IPS-18c (cell line): ENCODE data around the gene WHRN.

Source experiments
- H3K4me3 ChIP-seq: 2 replicates; pipeline ENCODE4 v1.7.0; 2013; ENCODE audit warnings: low read depth, mild to moderate bottlenecking, low read length, moderate library complexity; ENCODE audit not compliant: insufficient read depth
- H3K9me3 ChIP-seq: one replicate; pipeline ENCODE4 v1.6.1; 2013; ENCODE audit warnings: mild to moderate bottlenecking, low read length, moderate library complexity; ENCODE audit not compliant: control insufficient read depth, insufficient read depth

WHRN gene

DNA sequence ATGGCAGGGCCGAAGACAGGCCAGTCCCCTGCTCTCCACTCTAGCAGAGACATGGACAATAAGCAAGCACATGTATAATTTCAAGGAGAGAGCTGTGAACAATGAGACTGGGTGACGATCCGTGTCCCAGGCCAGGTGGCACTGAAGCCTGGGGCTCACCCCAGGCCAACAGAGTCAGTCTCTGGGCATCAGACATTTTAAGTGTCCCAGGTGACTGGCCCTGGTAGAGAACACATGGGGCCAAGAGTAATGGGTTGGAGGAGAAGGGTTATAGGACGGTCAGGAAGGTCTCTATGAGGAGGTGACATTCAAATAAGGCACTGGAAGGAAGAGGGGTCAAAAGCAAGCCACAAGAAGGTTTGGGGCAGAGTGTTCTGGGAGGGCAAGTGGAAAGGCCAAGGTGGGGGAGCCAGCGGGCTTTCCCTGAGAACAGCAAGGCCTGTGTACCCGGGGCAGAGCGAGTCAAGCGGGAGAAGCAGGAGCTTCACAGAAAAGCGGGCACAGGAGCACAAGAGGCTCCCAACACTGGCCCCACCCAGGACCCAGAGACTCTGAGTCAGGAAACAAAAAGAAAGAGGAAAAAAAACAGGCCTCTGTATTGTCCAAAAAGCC is 116.4 kb downstream of the WHRN start:
- Histone ChIP-seq H3K9me3 (no peaks in the 10 kb centered on the region), H3K4me3 (no peak overlapping the region)

DNA sequence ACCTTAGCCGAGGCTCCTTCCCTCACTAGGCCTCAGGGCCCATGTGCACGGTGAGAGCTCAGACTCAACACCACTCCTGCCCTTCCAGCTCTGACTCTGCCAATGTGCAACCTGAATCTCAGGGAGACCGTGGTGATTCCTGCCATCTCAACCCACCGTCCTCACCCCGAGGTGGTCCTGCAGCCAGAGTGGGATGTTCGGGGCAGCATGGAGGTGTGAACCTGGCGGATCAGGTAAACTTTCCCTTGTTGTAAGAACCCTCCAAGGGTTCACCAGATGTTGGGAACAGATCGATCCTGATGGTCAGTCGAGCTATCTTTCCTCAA is 117.0 kb downstream of the WHRN start:
- Histone ChIP-seq H3K9me3 (no peaks in the 10 kb centered on the region), H3K4me3 (no peak overlapping the region)

DNA sequence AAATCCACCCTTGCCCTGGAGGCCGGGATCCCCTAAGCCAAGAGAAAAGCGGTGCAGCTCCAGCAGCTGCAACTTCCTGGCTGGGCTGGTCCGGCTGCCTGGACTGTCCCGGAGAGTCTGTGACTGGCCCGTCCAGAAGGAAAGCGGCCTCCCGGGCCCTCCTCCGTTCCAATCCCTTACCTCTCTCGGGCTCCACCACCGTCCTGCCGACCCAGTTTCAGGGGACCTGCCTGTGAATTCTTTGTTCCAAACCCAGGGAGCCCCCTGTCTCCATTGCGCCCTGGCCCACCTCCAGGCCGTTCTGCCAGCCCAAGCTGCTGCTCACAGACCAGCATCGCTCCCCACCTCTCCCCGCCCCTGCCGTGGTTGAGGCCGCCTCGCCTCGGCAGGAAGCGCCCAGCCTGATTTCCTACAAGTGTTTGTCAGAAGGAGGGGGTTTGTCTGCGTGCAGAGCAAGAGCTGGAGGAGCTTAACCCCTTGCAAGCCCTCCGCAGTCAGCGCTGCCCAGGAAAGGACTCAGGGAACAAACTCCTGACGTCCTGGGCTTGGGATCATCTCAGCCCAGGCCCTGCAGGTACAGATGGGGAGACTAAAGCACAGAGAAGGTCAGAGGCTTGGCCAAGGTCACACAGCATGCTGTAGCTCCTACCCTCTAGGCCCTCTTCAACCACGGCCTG is 117.5 kb downstream of the WHRN start, which contains the start of gene AKNA:
AKNA (minus strand) TSS at position 303 of the 677 bp plus-strand sequence. CDS start 6,649 bp downstream, outside the sequence.
- Histone ChIP-seq H3K4me3 (no peak within 1 kb of the TSS), H3K9me3 (no peaks in the 10 kb centered on the region)

DNA sequence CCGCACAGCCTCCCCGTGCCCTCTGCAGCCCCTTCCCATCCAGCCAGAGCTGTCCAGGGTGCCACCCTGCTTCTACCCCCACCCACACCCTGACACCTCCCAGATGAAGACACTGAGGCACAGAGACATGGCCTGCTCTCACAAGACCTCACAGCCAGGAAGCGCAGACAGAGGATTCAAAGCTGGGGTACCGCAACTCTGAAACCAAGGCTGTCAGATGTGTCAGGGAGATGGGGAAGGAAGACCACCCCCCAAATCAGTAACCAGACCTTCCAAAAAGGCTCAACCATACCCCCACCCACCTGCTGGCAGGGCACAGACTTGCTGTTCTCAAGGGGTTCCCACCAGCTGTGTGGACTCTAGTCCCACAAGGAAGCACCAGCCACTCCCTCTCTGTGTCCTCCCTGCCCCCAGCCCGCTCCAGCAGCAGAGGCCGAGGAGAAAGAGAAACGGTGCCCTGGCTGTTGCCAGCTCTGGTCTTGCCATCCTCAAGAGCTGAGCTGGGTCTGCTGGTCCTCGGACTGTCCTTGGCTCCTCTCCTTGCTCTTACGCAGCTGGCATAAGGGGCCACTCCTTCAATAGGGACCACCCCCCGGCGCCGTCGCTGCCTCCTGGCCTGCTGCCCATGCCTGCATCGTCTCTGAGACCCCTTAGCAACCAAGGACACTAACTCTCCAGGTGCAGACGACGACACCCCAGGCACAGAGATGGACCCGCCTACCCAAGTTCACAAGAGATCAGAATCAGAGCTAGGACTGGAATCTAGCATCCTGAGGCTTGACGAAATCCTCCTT is 118.2 kb downstream of the WHRN start:
- Histone ChIP-seq H3K4me3 (no peak overlapping the region), H3K9me3 (no peaks in the 10 kb centered on the region)

DNA sequence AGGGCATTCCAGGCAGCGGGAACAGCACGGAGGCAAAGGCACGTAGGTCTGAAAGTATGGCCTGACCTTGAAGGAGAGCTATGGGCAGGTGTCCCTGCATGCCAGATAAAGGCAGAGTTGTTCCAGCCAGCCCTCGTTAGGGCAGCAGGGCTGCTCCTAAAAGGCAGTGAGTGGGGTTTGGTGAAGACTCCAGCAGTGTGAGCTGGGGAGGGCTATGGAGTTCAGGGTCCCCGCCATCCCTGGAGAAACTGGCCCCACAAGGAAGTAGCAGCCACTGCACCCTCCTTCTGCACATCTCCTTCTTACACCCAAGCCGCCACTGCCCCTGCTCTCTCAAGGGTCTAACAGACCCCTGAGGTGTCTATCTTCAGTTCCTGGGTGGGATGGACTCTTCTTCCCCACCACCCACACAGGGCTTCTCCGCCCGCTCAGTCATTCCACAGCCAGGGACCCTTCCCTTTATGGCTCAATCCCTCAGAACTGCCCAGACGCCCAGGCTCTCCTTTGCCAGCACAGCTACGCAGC is 118.8 kb downstream of the WHRN start:
- no peak overlapping the region for H3K4me3 ChIP-seq
- H3K9me3 ChIP-seq: no peaks in the 10 kb centered on the region

DNA sequence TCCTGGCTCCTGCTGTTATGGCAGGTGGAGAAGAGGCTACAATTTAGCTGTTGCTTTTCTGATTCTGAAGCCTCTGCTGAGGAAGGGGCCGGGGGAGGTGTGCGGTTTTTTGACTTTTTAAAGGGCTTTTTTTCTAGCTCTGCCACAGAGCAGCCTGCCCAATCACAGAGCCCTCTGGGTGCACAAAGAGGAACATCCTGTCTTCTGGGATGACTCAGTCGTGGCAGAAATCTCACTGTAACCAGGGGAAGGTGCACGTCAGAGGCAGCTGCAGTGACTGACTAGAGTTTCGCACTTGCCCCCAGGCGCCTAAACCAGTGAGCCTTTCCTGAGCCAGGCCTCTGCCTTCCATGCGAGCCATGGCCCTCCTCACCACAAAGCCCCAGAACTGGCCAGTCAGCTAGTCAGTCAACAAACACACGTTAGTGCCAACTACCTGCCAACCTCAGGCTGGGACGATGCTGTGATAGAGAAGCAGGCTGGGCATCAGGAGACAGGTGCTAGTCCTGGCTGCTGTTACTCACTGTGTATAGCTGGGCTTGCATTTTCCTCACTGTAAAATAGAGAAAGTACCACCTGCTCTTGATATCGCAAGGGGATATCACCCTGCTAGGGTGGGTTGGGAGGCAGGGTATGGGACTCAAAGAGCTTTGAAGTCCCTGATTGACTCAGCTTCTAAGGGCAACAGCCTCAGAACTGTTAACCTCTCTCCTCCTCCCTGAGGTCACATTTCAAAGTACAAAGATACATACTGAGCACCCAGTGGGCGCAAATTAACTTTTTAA is 119.7 kb downstream of the WHRN start:
- Histone ChIP-seq H3K9me3 (no peaks in the 10 kb centered on the region), H3K4me3 (no peak overlapping the region)

DNA sequence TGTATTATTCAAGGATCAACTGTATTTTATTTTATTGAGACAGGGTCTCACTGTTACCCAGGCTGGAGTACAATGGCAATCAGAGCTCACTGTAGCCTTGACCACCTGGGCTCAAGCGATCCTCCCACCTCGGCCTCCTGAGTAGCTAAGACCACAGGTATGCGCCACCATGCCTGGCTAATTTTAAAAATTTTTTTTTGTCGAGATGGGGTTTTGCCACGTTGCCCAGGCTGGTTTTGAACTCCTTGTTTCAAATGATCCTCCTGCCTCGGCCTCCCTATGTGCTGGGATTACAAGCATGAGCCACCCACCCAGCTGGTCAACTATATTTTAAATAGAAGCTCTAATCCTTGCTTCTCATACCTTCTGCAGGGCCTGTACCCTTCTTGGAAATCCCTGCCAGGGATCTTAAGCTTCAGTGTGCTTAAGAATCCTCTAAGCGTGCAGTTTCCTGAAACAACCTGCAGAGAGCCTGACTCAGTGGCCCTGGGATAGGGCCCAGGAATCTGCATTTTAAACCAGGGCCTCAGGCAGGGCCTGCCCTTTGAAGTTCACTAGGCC is 120.4 kb downstream of the WHRN start:
- Histone ChIP-seq H3K4me3 (no peak overlapping the region), H3K9me3 (no peaks in the 10 kb centered on the region)

DNA sequence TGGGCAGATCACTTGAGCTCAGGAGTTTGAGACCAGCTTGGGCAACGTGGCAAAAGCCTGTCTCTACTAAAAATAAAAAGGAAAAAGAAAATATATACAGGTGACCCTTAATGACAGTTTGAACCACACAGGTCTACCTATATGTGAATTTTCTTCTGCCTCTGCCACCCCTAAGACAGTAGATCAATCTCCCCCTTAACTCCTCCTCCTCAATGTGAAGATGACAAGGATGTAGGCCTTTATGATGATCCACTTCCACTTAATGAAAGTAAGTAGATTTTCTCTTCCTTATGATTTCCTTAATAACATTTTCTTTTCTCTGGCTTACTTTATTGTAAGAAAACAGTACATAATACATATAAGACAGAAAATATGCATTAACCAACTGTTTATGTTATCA is 120.9 kb downstream of the WHRN start:
- no peaks in the 10 kb centered on the region for H3K9me3 ChIP-seq
- H3K4me3 ChIP-seq: no peak overlapping the region

DNA sequence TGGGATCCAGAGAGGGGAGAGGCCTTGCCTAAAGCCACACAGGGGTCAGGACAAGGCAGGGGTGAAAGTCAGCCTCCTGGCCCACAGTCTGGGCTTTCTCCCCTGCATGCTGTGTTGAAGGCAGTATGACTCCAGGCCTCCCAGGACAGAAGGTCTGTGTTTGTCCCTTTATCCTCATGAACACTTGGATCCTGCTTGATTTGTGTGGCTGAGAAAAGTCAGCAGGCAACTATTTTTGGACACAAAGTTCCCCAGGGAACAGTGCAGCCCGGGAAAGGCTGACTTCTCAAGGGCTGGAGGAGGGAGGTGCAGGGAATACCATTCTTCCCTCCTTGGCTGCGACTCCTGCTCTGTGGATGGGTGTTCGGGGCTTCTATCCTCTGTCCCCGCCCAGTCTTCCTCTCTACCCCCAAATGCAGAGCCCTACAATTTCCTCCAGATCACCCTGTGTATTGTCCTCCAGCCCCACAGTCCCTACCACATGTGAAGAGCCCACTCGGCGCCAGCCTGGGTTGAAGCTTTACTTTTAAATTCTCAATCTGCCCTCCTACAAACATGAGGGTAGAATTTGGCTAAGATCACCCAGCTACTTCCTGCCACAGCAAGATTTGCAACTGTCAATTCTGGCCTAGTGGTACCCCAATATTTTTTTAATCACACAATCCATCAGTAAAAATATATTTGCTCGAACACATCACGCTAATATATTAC is 121.6 kb downstream of the WHRN start:
- no peak overlapping the region for H3K4me3 ChIP-seq

DNA sequence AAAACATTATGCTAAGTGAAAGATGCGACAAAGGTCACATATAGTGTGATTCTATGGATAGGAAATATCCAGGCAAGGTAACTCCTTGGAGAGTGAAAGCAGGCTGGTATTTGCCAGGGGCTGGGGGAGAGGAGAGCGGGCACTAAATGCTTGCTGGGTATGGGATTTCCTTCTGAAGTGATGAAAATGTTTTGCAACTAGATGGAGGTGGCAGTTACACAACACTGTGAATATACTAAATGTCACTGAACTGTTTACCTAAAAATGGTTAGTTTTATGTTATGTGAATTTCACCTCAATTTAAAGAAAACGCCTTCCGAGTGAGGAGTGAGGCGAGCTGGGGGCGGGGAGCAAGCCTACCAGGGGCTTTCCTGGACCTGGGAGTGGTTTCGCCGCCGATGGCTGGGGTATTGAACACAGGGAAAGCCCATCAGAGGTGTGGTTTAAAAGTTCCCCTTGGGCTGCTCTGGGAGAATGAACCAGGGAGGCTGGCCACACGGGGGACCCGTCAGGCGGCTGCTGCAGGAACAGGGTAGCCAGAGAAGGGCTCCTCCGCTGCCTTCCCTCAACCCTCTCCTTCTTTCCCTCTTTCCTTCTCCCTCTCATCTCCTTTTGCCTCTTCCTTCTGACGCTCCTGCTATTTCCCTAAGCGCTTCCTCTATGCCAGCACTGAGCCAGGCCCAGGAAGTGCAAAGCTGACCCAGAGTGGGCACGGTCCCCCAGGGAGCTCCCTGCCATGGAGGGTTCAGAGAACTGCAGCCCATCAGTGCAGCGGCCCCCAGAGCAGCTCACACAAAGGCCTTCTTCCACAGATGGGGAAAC is 122.4 kb downstream of the WHRN start:
- Histone ChIP-seq H3K9me3 (no peaks in the 10 kb centered on the region), H3K4me3 (no peak overlapping the region)

More for the DNA sequence above, 121.6 kb downstream of the WHRN start:
- H3K9me3 ChIP-seq: no peaks in the 10 kb centered on the region

DNA sequence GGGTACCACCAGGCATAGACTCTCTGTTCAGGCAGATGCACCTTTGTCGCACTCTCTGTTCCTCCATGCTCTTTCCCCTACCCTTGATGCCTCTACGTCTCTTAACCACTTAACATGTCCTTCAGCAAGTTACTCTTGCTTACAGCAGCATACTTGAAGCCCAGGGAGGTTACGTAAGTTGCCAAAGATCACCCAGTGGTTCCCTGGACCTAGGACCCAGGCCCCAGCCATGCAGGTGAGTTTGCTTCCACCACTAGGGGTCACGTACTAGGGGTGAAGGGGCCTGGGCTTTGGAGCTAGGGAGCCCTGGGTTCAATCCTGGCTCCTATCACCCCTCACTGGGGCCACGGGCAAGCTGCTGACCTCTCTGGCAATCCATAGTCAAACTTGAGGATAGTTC is 126.4 kb downstream of the WHRN start:
- Histone ChIP-seq H3K4me3 (no peak overlapping the region), H3K9me3 (no peaks in the 10 kb centered on the region)

DNA sequence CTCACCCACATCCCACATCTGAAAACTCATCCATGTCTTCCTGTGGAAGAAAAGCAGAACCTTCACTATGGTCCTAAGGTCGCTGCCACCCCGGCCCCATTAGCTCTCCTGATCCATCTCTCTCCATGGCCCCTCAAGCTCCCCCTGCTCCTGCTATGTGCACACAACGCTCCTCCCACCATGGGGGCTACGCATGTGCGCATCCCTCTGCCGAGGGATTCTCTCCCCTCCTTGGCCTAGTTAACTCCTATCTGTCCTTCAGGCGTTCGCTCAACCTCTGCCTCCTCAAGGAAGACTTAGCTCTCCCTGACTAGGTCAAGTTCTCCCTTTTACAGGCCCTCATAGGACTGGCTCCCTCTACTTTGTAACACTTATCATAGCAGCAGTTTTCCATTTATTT is 127.3 kb downstream of the WHRN start:
- no peak overlapping the region for H3K4me3 ChIP-seq
- no peaks in the 10 kb centered on the region for H3K9me3 ChIP-seq

DNA sequence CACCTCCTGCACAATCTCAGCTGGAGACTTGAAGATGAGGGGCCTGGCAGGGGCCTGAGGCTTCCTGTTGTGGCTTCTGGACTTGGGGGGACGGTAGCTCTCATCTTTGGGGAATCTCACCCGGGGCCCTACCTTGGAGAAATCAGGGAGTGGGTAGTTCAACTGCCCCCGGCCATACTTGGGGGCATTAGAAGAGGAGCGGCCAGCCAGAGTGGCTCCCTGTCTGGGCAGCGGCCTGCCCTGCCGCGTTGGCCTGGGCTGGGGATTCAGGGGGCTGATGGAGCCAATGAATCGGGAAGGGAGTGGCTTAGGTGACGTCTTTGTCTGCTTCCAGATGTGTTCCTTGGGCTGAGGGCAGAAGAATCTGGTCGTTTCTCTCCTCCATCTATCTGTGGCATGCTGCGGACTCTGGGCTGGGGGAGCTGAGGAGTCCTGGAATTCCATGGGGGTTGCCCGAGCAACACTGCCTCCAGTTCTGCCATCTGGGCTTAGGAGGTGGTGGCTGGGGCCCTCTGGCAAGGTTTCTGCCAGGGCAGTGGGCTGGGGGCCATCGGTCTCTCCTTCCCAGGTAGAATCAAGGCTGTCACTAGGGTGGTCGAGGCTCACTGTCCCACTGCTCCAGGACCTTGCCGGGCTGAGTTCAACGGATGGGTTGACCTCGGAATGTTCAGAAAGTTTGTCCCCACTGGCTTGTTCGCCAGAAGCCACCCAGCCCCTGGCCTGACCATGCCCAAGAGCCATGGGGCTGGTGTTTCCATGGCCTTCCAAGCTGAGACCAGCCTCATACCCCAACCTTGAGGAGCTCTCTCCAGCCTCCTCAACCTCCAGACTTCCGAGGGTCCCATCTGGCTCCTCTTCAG is 128.5 kb downstream of the WHRN start:
- Histone ChIP-seq H3K9me3 (no peaks in the 10 kb centered on the region), H3K4me3 (no peak overlapping the region)

DNA sequence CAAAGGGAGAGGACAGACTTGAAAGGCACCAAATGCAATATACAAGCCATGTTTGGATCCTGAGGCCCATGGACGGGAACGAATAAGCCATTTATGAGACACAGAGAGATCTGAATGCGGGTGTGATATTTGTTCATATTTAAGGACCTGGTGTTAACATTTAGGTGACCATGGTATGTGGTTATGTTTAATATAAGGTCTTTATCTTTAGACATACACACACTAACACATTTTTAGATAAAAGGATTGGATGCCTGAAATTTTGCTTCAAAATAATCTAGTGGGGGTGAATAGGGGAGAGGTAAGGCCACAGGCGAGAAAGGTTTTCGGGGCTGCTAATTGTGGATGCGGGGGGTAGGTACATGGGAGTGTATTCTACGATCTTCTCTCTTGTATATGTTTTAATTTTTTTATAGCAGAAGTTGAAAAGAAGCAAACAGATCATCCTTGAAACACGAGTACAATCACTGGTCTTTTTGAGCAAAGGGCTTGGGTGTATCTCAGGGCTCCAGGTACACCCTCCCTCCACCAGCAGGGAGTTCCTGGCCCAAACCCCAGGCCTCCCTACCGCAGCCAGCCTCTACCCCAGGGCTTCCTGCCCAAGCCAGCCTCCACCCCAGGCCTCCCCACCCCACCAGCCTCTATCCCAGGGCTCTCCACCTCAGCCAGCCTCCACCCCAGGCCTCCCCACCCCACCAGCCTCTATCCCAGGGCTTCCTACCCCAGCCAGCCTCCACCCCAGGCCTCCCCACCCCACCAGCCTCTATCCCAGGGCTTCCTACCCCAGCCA is 129.7 kb downstream of the WHRN start:
- Histone ChIP-seq H3K4me3 (no peak overlapping the region), H3K9me3 (no peaks in the 10 kb centered on the region)
